D721Med (cell line): Measurements from ENCODE around the gene SUGCT.
"Not testable (repeated sequence)": the region's sequence is repeated elsewhere in the genome, so short reads cannot be mapped to it uniquely, and the experiment has no call there.

Source experiments
- DNase-seq: peaks from one replicate; pipeline ENCODE4 v3.0.0; 2011; ENCODE audit warnings: low spot score; ENCODE audit not compliant: insufficient read length
- FAIRE-seq: peaks from 2 replicates; lab custom pipeline; 2011; peaks lifted over from hg19 to GRCh38; lab: Jason Lieb, UNC
- TF ChIP-seq, protein P1 (sequence below): IDR thresholded peaks from 2 replicates; pipeline ENCODE4 v1.5.1; 2012; ENCODE audit warnings: mild to moderate bottlenecking, control low read depth; ENCODE audit not compliant: insufficient read depth; ENCODE audit errors: missing control alignments

The SUGCT gene

DNA sequence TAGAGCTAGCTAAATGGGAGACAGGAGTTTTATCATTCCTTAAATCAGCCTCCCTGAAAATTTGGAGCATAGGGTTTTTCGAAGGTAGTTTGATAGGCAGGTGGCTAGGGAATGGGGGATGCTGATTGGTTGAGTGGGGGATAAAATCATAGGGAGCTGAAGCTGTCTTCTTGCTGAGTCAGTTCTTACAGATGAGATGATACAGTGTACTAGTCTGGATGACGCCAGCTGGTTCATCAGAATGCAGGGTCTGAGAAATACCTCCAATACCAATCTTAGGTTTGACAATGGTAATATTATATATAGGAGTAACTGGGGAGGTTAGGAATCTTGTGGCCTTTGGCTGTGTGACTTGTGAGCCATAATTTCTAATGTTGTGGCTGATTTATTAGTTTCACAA, 271.2 kb downstream of the SUGCT start:
- no peak for DNase-seq
- TF ChIP-seq, protein P1, sequence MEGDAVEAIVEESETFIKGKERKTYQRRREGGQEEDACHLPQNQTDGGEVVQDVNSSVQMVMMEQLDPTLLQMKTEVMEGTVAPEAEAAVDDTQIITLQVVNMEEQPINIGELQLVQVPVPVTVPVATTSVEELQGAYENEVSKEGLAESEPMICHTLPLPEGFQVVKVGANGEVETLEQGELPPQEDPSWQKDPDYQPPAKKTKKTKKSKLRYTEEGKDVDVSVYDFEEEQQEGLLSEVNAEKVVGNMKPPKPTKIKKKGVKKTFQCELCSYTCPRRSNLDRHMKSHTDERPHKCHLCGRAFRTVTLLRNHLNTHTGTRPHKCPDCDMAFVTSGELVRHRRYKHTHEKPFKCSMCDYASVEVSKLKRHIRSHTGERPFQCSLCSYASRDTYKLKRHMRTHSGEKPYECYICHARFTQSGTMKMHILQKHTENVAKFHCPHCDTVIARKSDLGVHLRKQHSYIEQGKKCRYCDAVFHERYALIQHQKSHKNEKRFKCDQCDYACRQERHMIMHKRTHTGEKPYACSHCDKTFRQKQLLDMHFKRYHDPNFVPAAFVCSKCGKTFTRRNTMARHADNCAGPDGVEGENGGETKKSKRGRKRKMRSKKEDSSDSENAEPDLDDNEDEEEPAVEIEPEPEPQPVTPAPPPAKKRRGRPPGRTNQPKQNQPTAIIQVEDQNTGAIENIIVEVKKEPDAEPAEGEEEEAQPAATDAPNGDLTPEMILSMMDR = no peak
- FAIRE-seq = no peak

- DNase-seq (no peak), FAIRE-seq (no peak)
- TF ChIP-seq, protein P1 = no peak
Observed at GRCh38 chr7:40412323-40412722, 277.5 kb downstream of the SUGCT start.

- DNase-seq, FAIRE-seq: not testable (repeated sequence)
Observed at GRCh38 chr7:40414704-40415103, 279.9 kb downstream of the SUGCT start.

GRCh38 chr7:40418448-40418847, 283.6 kb downstream of the SUGCT start:
- TF ChIP-seq, protein P1 = no peak
- no peak for FAIRE-seq
- no peak for DNase-seq

- DNase-seq (no peak), FAIRE-seq (no peak)
- TF ChIP-seq, protein P1 = no peak
Observed at GRCh38 chr7:40418983-40419382, 284.2 kb downstream of the SUGCT start.

DNA sequence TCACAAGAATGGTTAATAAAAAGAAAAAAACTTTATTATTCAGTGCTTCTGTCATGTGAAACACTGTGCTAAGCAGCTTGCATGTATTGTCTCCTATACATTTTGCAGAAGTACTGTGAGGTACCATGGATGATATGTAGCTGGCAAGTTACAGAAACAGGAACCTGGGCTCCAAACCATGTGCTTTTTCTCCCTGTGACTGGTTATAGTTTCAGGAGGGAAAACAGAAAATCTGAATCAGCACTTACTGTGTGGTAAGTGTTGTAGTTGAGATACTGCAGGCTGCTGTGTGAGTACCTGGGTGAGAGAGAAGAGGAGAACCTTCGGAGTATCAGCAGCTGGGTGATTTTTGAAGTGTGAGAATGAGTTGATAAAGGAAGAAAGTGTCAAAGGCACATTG, 285.0 kb downstream of the SUGCT start:
- DNase-seq = no peak
- FAIRE-seq = no peak
- TF ChIP-seq, protein P1 = no peak

DNA sequence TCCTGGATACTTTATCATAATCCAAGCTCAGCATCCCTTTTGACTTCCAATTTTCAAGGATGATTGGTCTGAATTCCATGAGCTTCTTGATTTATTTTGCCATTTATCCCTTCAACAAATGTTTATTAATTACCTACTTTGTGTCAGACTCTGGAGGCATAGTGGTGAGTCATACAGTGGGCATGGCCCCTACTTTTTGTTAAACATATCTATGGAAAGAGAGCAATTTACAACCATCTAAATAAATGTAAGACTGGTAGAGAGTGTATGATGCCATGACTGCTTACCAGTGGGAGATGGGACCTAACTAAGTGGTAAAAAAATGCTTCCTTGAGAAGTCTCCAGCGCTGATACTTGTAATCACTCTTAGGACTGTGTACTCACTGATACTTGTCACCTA, 286.6 kb downstream of the SUGCT start:
- DNase-seq (no peak), FAIRE-seq (no peak)
- TF ChIP-seq, protein P1 = no peak

- DNase-seq (no peak), FAIRE-seq (no peak)
- TF ChIP-seq, protein P1 = no peak
Observed at GRCh38 chr7:40425696-40426095, 290.9 kb downstream of the SUGCT start.
